Spleen (tissue), 11 donors: ENCODE data around the gene EVA1A. TPM values are rescaled to one million over a fixed set of nuclear protein-coding genes. Genes with fewer than 3 reads are reported as not detected.

Experiments used
- DNase-seq: peaks from one replicate; pipeline ENCODE4 v3.0.0-alpha.2; 2020
- H3K27ac ChIP-seq, 8 donors: fragments of 200-600 bp; sonication (generic) in 7 of 8; 1 replicate in 4 of 8; 2 replicates in 4 of 8; pipeline versions ENCODE4 v1.5.0 to v1.8.0; 2016 to 2021; ENCODE audit warnings: inconsistent platforms in 4 of 8, mild to moderate bottlenecking in 4 of 8, moderate library complexity in 1 of 8
- H3K27me3 ChIP-seq, 7 donors: fragments of 200-600 bp; sonication (generic) in 6 of 7; replicated peaks in 1 of 7; 1 replicate in 4 of 7; 2 replicates in 3 of 7; pipeline versions ENCODE4 v1.5.0 to v1.8.0; 2016 to 2021; ENCODE audit warnings: inconsistent platforms in 3 of 7, mild to moderate bottlenecking in 1 of 7
- H3K36me3 ChIP-seq, 6 donors: fragments of 200-600 bp; sonication (generic) in 5 of 6; 1 replicate in 4 of 6; 2 replicates in 2 of 6; pipeline versions ENCODE4 v1.5.0 to v1.8.0; 2016 to 2021; ENCODE audit warnings: inconsistent platforms in 2 of 6
- H3K4me1 ChIP-seq, 6 donors: fragments of 200-600 bp; sonication (generic) in 5 of 6; 1 replicate in 3 of 6; 2 replicates in 3 of 6; pipeline versions ENCODE4 v1.5.0 to v1.8.0; 2016 to 2021; ENCODE audit warnings: inconsistent platforms in 3 of 6
- H3K4me3 ChIP-seq, 8 donors: fragments of 200-600 bp; sonication (generic) in 7 of 8; 1 replicate in 4 of 8; 2 replicates in 4 of 8; pipeline versions ENCODE4 v1.5.0 to v1.8.0; 2016 to 2021; ENCODE audit warnings: inconsistent platforms in 4 of 8, mild to moderate bottlenecking in 4 of 8, moderate library complexity in 2 of 8
- H3K9me3 ChIP-seq, 8 donors: fragments of 200-600 bp; sonication (generic) in 7 of 8; 1 replicate in 4 of 8; 2 replicates in 4 of 8; pipeline versions ENCODE4 v1.5.0 to v1.8.0; 2016 to 2021; ENCODE audit warnings: inconsistent platforms in 4 of 8
- POLR2A ChIP-seq, 3 donors: fragments of 450-650 bp; IDR thresholded peaks; one replicate each; pipeline ENCODE4 v1.5.1; 2017; ENCODE audit warnings: antibody characterized with exemption in 3 of 3, mild to moderate bottlenecking in 1 of 3
- POLR2AphosphoS5 ChIP-seq, 3 donors: sonication (generic); formaldehyde crosslinking; IDR thresholded peaks; one replicate each; pipeline ENCODE4 v1.5.1; 2017; ENCODE audit warnings: antibody characterized with exemption in 3 of 3
- WGBS, 5 donors: extraction: QIAGEN DNeasy Blood & Tissue Kit in 3 of 5; methylation state at CpG; one replicate each; pipeline versions ENCODE4 v1.1.5 to v1.1.7; 2013 to 2018; 5-methylcytosine and 5-hydroxymethylcytosine counted together
- intact Hi-C: fragments of 100-400 bp; cut with DNase I; formaldehyde crosslinking; loops from one replicate; pipeline ENCODE4 v1.15.0; 2023; ENCODE audit warnings: low total_unique reads
- polyA plus RNA-seq, 3 donors: library from polyadenylated mRNA; stranded (reverse); fragments of 200-250 nt; gene quantifications; one replicate each; pipeline ENCODE4 v1.2.1, GENCODE V29; 2013
- total RNA-seq, 7 donors: library from RNA; depleted of rRNA in 3 of 7; stranded (reverse); fragments of >200 nt in 3 of 7; fragmentation: NEBNext Ultra II Directional in 4 of 7; extraction: Animal tissue kit (Norgen Biotek cat#: 25700) in 4 of 7; gene quantifications; one replicate each; pipeline versions ENCODE4 v1.1.0 to v1.2.1, GENCODE V29; 2016 to 2021
- TF ChIP-seq, protein P1 (sequence below), 11 experiments: fragments of 200-600 bp in 7 of 11; fragments of 450-650 bp in 4 of 11; sonication (generic) in 4 of 11; IDR thresholded peaks in 8 of 11; conservative IDR thresholded peaks in 3 of 11; 1 replicate in 7 of 11; 2 replicates in 4 of 11; pipeline versions ENCODE4 v1.4.0 to v1.8.0; 2016 to 2021; ENCODE audit warnings: antibody characterized with exemption in 11 of 11, inconsistent platforms in 4 of 11, mild to moderate bottlenecking in 1 of 11
- donor health status: healthy with polysubstance abuse.
- donor health status: DM: no; HTN: no; CAD: no; lungs with moderate emphysema.
- donor health status: DM: no; HTN: no; CAD: no.
- donor health status: Bipolar disorder and iron deficiency.
- donor health status: healthy.
- donor health status: DM: no; HTN: no; CAD: no.
- donor health status: DM: yes; HTN: yes; CAD: no.

EVA1A gene
- total and polyA plus RNA-seq, 10 donors, result 6.2 to 30.3 (median 14.4) TPM

DNA sequence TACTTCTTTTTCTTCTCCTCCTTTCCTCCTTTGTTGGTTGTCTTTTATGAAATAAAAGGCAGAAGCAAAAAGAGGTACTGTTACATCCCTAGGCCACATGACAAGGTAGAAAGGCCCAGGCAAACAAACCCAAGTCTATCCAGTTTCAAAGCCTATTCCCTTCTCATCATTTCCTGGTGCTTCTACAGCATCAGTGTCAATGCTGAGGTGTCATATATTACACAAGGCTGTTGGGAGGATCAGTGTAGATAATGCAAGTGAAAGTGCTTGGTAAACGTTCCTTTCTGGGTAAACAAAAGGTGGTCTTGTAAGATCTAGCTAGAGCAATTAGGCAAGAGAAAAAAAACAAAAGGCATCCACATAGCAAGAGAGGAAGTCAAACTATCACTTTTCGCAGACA, 64.9 kb downstream of the EVA1A start:
- 65 to 75% (median 68%) methylated on average over 2 of the region's 2 CpGs for WGBS, 5 donors
- Histone ChIP-seq H3K4me1 (no peaks in the 10 kb centered on the region), H3K27ac (no peak overlapping the region), H3K27me3 (no peaks in the 10 kb centered on the region), H3K36me3 (no peaks in the 10 kb centered on the region), H3K9me3 (no peaks in the 10 kb centered on the region), H3K4me3 (no peak overlapping the region)
- intact Hi-C loops, result no loop called here
- no peak for DNase-seq
- TF ChIP-seq POLR2A (IDR thresholded peaks at IDR 0.05), result no peak
- no peak for TF ChIP-seq POLR2AphosphoS5 (IDR thresholded peaks at IDR 0.05)
- TF ChIP-seq, protein P1, sequence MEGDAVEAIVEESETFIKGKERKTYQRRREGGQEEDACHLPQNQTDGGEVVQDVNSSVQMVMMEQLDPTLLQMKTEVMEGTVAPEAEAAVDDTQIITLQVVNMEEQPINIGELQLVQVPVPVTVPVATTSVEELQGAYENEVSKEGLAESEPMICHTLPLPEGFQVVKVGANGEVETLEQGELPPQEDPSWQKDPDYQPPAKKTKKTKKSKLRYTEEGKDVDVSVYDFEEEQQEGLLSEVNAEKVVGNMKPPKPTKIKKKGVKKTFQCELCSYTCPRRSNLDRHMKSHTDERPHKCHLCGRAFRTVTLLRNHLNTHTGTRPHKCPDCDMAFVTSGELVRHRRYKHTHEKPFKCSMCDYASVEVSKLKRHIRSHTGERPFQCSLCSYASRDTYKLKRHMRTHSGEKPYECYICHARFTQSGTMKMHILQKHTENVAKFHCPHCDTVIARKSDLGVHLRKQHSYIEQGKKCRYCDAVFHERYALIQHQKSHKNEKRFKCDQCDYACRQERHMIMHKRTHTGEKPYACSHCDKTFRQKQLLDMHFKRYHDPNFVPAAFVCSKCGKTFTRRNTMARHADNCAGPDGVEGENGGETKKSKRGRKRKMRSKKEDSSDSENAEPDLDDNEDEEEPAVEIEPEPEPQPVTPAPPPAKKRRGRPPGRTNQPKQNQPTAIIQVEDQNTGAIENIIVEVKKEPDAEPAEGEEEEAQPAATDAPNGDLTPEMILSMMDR (IDR thresholded peaks at IDR 0.05 in 8 of 11, conservative IDR thresholded peaks at IDR 0.05 in 3 of 11), result no peak

DNA sequence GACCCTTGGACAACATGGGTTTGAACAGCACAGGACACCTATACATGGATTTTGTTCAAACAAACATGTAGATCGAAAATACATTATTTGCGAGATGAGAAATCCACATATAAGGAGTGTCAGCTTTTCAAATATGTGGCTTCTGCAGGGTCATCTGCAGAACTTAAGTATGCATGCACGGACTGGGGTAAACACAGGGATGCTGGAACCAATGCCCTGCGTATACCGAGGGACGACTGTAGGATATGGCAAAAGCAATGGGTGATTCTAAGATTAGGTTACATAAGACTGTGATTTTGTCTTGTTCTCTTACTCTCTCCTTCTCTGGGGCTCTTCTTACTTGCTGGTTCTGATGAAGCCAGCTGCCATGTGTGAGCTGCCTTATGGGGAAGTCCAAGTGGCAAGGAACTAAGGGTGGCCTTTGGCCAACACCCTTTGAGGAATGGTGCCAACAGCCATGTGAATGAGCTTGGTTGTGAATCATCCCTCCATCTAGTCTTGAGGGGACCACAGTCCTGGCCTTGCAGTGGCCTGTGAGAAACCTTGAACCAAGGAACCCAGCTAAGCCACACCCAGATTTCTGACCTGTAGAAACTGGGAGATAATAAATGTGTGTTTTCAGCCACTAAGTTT, 66.5 kb downstream of the EVA1A start:
- Histone ChIP-seq H3K9me3 (no peaks in the 10 kb centered on the region), H3K4me3 (no peak overlapping the region), H3K27me3 (no peaks in the 10 kb centered on the region), H3K4me1 (no peaks in the 10 kb centered on the region), H3K36me3 (no peaks in the 10 kb centered on the region), H3K27ac (no peak overlapping the region)
- 81 to 95% (median 93%) methylated on average over 6 of the region's 6 CpGs for WGBS, 5 donors
- DNase-seq, result no peak
- intact Hi-C loops, result no loop called here
- TF ChIP-seq POLR2A (IDR thresholded peaks at IDR 0.05), result no peak
- TF ChIP-seq, protein P1 (IDR thresholded peaks at IDR 0.05 in 8 of 11, conservative IDR thresholded peaks at IDR 0.05 in 3 of 11), result no peak
- TF ChIP-seq POLR2AphosphoS5 (IDR thresholded peaks at IDR 0.05), result no peak

DNA sequence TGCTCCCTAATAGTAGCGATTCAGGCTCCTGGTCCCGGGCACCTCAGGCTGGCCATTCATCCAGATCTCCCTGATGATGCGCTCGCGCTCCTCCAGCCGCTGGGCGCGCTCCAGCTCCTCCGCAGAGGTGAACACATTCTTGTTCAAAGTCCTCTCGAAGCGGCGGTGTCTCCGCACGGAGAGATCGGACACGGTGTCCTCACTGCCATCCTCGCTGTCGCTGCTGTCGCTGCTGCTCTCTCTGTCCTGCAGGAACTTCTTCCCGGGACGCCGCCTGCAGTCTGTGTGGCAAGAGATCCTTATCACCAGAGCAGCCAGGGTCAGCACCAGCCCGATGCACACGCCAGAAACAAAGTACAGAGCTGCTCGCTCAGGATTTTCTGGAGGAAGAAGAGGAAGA, 67.5 kb downstream of the EVA1A start:
- no peaks in the 10 kb centered on the region for H3K4me1 ChIP-seq
- WGBS, 5 donors, result 90 to 93% (median 91%) methylated on average over 25 of the region's 25 CpGs

DNA sequence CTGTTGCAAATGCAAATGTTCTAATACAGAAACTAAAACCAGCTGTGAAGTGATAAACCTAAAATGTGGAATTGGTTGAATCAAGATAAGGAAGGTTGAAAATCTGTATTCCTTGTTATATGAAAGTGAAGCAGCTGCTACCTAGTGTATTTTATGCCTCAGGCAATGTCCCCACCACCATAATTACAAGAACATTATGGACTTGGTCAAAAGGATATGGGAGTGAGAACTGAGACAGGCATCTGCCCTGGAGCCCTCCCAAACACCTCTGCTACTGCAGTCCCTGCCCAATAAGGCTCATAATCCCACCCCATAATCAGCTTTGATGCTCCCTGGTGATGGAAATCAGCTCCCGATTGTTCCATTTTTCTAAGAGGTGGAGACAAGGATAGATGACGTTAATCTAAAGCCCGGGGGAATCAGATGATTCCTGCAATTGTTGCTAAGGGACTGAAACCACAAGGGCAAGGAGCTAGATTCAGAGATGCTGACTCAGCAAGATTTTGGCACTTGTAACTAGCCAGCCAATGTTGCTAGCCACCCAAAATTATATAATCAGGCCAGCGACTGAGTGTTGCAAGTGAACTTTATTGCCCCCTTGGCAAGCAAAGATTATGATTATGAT, 69.5 kb downstream of the EVA1A start:
- Histone ChIP-seq H3K4me3 (no peak overlapping the region), H3K27ac (no peak overlapping the region), H3K27me3 (no peaks in the 10 kb centered on the region), H3K36me3 (no peaks in the 10 kb centered on the region), H3K4me1 (no peaks in the 10 kb centered on the region), H3K9me3 (no peaks in the 10 kb centered on the region)
- DNase-seq, result no peak
- no peak for TF ChIP-seq POLR2A (IDR thresholded peaks at IDR 0.05)
- WGBS, 5 donors, result 52 to 71% (median 61%) methylated on average over 4 of the region's 4 CpGs
- intact Hi-C loops, result no loop called here

More for the DNA sequence above, 67.5 kb downstream of the EVA1A start:
- H3K4me3 ChIP-seq, result no peak overlapping the region
- TF ChIP-seq POLR2AphosphoS5 (IDR thresholded peaks at IDR 0.05) (no peak), POLR2A (IDR thresholded peaks at IDR 0.05) (no peak)
- TF ChIP-seq, protein P1 (IDR thresholded peaks at IDR 0.05 in 8 of 11, conservative IDR thresholded peaks at IDR 0.05 in 3 of 11), result no peak
- no peaks in the 10 kb centered on the region for H3K27me3 ChIP-seq
- H3K36me3 ChIP-seq, result no peaks in the 10 kb centered on the region
- intact Hi-C loops, result no loop called here
- H3K9me3 ChIP-seq, result no peaks in the 10 kb centered on the region
- H3K27ac ChIP-seq, result no peak overlapping the region
- no peak for DNase-seq
